ENCODE measurements around the gene BOK. TPM values are rescaled to one million over a fixed set of nuclear protein-coding genes. Genes with fewer than 3 reads are reported as not detected.

Gene BOK
- total RNA-seq, 2 donors from 2014 or later = 0.10 TPM; not detected in 1

DNA sequence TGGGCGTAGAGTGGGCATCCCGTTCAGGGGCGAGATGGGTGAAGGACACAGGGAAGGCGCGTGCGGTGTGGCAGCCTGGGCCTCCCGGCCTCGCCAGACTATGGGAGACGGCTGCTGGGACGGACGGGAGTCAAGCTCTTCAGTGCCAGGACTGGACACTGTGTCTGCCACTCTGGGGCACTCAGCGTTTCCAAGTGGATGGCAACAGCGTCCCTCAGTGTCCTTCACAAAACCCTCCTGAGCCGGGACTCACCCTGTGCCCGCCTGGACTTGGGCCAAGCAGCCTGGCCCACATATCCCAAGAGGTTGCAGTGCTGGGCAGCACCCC is 16.3 kb upstream of the BOK start:
- ATAC-seq (replicated peaks in 1 of 2) (no peak), DNase-seq (no peak)
- H3K27me3 Mint-ChIP-seq (ENCODE audit: low read depth) = peaks cover 16% of the 10 kb centered on the region
- no peaks in the 10 kb centered on the region for H3K9me3 Mint-ChIP-seq
- no peaks in the 10 kb centered on the region for H3K36me3 Mint-ChIP-seq (ENCODE audit: insufficient read depth in 2 of 2)
- peaks cover 6% of the 10 kb centered on the region for H3K4me1 Mint-ChIP-seq (ENCODE audit: low read depth)
- H3K4me3 Mint-ChIP-seq = no peak overlapping the region
- H3K27ac Mint-ChIP-seq = no peak overlapping the region

DNA sequence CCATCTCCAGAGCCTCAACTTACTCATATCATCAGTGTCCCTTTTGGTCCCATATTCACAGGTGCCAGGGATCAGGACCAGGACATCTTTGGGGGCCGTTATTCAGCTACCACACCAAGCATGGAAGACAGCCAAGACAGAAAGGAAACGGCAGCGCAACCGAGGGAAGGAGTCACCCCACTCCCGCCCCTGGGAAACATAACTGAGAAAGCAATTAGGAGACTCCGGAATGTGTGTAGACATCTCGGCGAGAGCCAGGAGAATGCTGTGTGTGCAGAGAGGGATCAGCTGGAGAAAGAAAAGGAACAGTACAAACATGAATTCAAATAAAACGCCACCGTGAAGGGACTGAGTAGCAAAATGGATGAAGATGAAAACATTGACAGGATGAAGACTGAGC is 13.4 kb upstream of the BOK start:
- H3K4me3 Mint-ChIP-seq = no peak overlapping the region
- no peaks in the 10 kb centered on the region for H3K9me3 Mint-ChIP-seq
- ATAC-seq (replicated peaks in 1 of 2) = no peak

DNA sequence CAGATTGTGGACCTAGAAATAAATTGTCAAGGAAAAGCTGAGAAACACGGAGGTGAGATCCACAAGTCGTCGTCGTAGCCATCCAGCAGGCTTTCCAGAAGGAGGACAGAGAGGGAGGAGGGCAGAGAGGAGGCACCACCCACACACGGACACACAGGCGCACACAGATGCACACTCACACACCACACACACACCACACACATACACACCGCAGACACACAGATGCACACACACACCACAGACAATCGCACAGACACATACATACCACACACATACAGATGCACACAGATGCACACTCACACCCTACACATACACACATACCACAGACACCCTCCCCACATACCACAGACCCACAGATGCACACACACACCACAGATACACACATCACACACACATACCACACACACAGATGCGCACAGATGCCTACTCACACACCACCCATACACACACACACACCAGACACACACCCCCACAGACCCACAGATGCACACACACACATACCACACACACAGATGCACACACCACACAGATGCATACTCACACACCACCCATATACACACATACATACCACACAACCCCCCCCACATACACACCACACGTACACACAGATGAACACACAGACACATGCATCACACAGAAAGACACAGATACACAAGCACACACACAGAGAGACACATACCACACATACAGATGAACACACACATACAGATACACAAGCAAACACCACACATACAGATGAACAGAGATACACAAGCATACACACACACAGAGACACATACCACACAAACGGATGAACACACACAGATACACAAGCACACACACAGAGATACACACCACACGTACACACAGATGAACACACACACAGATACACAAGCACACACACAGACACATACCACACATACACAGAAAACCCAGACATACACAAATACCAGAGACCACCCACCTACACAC is 12.7 kb upstream of the BOK start:
- Mint-ChIP-seq H3K4me1 (ENCODE audit: low read depth) (peaks cover under 1% of the 10 kb centered on the region), H3K4me3 (no peak overlapping the region)

More for the DNA sequence above, 13.4 kb upstream of the BOK start:
- Mint-ChIP-seq H3K36me3 (ENCODE audit: insufficient read depth in 2 of 2) (no peaks in the 10 kb centered on the region), H3K27ac (no peak overlapping the region), H3K27me3 (ENCODE audit: low read depth) (peaks cover 7% of the 10 kb centered on the region), H3K4me1 (ENCODE audit: low read depth) (peaks cover 6% of the 10 kb centered on the region)
- no peak for DNase-seq

DNA sequence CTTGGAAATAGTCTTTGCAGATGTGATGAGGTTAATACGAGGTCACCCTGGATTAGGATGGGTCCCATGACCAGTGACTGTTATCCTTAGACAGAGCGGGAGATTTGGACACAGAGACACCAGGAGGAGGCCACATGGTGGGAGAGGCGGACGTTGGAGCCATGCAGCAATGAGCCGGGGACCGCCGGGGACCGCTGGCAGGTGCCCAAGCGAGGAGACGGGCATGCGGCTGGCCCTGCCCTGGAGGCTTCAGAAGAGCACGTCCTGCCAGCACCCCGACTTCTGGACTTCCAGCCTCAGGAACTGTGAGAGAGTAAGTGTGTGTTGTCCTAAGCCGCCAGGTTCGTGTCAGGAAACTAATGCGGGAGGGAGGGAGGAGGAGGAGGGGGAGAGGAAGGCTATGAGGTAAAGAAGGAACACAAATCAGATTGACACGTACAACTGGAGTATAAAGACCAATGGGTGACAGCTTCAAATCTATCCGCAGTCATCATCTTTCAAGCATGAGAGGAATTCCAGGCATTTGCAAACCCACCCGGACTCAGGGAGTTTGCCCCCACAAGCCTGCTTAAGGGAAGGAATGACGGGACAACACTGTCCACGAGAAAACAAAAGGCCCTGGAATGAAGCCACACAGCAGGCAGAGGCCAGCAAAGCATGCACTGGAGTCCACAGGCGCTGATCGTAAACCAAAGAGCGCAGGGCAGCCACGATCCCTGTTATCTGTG is 11.6 kb upstream of the BOK start:
- H3K27ac Mint-ChIP-seq = no peak overlapping the region
- peaks cover 17% of the 10 kb centered on the region for H3K27me3 Mint-ChIP-seq (ENCODE audit: low read depth)
- H3K9me3 Mint-ChIP-seq = no peaks in the 10 kb centered on the region
- H3K36me3 Mint-ChIP-seq (ENCODE audit: insufficient read depth in 2 of 2) = no peaks in the 10 kb centered on the region
- no peak overlapping the region for H3K4me3 Mint-ChIP-seq
- no peaks in the 10 kb centered on the region for H3K4me1 Mint-ChIP-seq (ENCODE audit: low read depth)
- DNase-seq (no peak), ATAC-seq (replicated peaks in 1 of 2) (no peak)

More for the DNA sequence above, 12.7 kb upstream of the BOK start:
- Mint-ChIP-seq H3K36me3 (ENCODE audit: insufficient read depth in 2 of 2) (no peaks in the 10 kb centered on the region), H3K9me3 (no peaks in the 10 kb centered on the region), H3K27ac (no peak overlapping the region), H3K27me3 (ENCODE audit: low read depth) (peaks cover 7% of the 10 kb centered on the region)
- ATAC-seq (replicated peaks in 1 of 2) = no peak
- DNase-seq = no peak

DNA sequence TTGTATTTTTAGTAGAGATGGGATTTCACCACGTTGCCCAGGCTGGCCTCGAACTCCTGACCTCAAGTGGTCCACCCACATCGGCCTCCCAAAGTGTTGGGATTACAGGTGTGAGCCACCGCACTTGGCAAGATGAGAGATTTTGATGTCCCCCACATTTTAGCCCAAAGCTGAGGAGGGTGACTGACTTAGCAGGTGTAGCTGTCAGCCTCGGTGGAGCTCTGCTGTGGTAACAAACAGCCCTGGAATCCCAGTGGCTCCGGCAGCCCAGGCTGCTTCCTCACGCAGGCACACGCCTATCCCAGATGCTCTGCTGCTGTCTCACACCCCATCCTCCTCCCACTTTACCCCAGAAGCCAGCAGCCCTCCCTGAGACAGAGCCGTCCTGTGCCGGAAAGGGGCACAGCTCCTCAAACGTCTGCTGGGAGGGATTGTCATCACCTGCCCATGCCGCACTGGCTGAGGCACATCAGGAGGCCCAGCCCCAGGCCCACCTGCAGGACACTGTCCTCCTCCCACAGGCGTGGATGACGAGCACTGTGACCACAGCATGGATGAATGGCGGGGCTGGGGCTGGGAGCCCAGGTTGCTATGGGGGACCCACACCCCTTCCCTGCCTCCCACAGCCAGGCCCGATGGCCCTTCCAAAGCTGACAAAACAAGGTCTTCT is 10.6 kb upstream of the BOK start:
- no peaks in the 10 kb centered on the region for H3K9me3 Mint-ChIP-seq
- peaks cover 19% of the 10 kb centered on the region for H3K27me3 Mint-ChIP-seq (ENCODE audit: low read depth)
- ATAC-seq (replicated peaks in 1 of 2) (no peak), DNase-seq (no peak)
- H3K36me3 Mint-ChIP-seq (ENCODE audit: insufficient read depth in 2 of 2) = no peaks in the 10 kb centered on the region
- H3K27ac Mint-ChIP-seq = no peak overlapping the region
- no peak overlapping the region for H3K4me3 Mint-ChIP-seq
- H3K4me1 Mint-ChIP-seq (ENCODE audit: low read depth) = no peaks in the 10 kb centered on the region

DNA sequence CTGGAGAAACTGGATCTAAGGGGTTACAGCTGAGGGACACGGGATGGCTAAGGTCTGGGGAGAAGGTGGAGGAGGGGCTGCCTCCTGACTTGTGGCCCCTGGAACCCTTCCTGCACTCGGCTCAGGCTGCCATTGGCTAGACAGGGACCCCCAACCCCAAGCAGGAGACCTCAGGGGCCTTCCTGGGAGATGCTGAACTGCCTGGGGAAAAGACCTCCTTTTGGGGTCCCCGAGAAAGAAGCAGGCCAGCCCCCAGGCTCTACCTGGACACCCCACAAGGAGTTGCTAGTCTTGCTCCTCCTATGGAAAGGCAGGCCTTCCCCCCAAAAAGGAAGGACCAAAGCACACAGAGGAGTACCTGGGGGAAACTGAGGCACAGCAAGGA is 10.1 kb upstream of the BOK start:
- no peaks in the 10 kb centered on the region for H3K9me3 Mint-ChIP-seq
- H3K4me1 Mint-ChIP-seq (ENCODE audit: low read depth) = no peaks in the 10 kb centered on the region
- no peak overlapping the region for H3K27ac Mint-ChIP-seq
- peaks cover 19% of the 10 kb centered on the region for H3K27me3 Mint-ChIP-seq (ENCODE audit: low read depth)
- H3K4me3 Mint-ChIP-seq = no peak overlapping the region
- DNase-seq (no peak), ATAC-seq (replicated peaks in 1 of 2) (no peak)
- H3K36me3 Mint-ChIP-seq (ENCODE audit: insufficient read depth in 2 of 2) = no peaks in the 10 kb centered on the region

DNA sequence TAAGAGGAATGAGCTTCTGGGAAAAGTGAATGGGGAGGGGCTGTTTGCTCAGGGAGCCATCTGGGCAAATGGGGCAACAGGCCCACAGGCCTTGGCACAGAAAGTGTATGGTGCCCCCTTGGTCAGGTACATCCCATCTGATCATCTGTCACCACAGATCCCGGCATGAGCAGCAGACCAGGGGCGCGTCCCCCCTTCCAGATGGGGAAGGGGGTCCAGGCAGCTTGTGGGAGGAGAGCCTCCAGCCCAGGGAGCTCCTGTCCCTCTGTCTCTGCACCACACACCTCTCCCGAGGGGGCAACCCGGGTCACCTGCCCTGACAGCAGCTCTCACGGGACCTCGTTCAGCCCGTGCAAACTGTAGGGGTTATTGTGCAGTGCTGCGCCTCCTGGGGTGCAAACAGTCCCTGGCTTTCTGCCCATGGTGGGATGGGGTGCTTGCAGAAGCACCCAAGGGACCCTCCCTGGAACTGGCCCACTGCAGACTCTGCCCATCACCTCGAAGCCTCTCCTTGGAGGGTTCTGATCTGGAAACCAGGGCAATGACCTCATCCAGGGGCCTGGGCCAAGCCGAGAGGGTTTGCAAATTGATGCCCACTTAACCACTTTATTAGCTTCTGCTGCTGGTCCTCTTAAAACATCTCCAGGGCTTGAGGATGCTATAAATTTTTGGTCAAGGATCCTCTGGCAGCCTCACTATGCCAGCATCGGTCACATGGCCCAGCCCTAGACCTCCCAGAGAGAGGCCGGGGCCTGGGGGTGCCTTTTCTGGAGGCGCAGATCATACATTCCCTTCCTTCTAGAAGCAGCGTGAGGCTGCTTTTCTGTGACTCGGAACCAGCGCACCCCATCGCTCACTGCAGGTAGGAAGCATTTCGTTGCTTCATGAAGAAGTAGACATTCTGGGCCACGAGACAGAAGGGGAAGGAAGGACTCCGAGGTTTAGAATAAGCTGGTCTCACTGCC is 7.6 kb upstream of the BOK start:
- H3K4me3 Mint-ChIP-seq = no peak overlapping the region
- peaks cover 5% of the 10 kb centered on the region for H3K4me1 Mint-ChIP-seq (ENCODE audit: low read depth)
- H3K9me3 Mint-ChIP-seq = no peaks in the 10 kb centered on the region
- H3K27ac Mint-ChIP-seq = no peak overlapping the region
- DNase-seq = no peak
- H3K36me3 Mint-ChIP-seq (ENCODE audit: insufficient read depth in 2 of 2) = no peaks in the 10 kb centered on the region
- peaks cover 30% of the 10 kb centered on the region for H3K27me3 Mint-ChIP-seq (ENCODE audit: low read depth)
- ATAC-seq (replicated peaks in 1 of 2) = no peak

DNA sequence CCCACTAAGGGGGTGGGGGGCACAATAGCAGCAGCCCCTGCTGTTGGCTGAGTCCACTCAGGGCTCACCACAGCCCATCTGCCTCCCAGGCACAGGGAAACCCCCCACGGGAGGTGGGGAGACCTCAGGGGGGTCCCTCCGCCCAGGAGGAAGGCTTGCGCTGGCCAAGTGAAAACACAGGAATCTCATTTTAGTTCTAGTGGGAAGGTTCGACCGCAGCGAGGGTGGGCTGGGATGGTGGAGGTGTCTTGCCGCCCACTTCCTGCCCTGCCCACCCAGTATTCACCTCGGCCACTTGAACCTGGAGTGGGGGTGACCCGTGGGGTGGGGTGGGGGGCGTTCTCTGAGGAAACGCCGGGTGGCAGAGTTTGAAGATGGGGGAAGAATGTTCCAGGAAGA is 6.9 kb upstream of the BOK start:
- Mint-ChIP-seq H3K4me1 (ENCODE audit: low read depth) (peaks cover 5% of the 10 kb centered on the region), H3K36me3 (ENCODE audit: insufficient read depth in 2 of 2) (no peaks in the 10 kb centered on the region), H3K27me3 (ENCODE audit: low read depth) (peaks cover 30% of the 10 kb centered on the region), H3K4me3 (no peak overlapping the region), H3K27ac (no peak overlapping the region), H3K9me3 (no peaks in the 10 kb centered on the region)
- DNase-seq (no peak), ATAC-seq (replicated peaks in 1 of 2) (no peak)

DNA sequence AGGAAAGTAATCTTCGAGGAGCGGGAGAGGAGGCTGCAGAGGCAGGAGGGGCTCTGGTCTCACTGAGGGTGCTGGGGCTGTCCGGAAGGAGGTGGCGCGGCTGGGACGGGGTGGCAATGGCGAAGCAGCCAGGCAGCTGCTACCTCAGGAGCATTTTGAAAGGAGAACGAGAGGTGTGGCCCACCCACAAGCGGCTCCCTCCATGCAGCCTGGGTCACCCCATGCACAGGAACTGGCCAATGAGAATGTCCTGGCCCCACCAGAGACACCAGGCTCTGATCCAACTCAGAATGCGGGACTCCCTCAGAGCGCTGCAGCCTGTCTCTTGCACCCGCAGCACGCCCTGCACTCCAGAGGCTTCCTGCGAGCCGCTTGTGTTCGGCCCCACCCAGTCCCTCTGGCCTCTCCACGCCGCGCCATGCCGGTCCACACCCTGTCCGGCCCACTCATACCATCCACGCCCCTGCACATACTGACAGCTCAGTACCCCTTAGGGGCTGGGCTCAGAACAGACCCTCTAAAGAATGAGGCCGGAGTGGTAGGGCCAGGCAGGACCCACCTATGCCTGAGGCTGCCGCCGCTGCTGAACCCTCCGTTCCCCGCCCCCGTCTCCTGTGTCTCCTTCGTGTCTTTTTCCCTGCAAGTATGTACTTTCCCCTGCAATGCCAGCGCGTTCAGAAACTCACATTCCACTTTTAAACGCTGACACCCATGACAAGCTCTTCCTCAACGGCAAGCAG is 6.4 kb upstream of the BOK start:
- H3K36me3 Mint-ChIP-seq (ENCODE audit: insufficient read depth in 2 of 2) = peaks cover under 1% of the 10 kb centered on the region in 2 donors
- peaks cover 35% of the 10 kb centered on the region for H3K27me3 Mint-ChIP-seq (ENCODE audit: low read depth)
- H3K4me3 Mint-ChIP-seq = no peak overlapping the region
- peaks cover 5% of the 10 kb centered on the region for H3K4me1 Mint-ChIP-seq (ENCODE audit: low read depth)
- no peaks in the 10 kb centered on the region for H3K9me3 Mint-ChIP-seq
- DNase-seq = no peak
- H3K27ac Mint-ChIP-seq = no peak overlapping the region
- no peak for ATAC-seq (replicated peaks in 1 of 2)

DNA sequence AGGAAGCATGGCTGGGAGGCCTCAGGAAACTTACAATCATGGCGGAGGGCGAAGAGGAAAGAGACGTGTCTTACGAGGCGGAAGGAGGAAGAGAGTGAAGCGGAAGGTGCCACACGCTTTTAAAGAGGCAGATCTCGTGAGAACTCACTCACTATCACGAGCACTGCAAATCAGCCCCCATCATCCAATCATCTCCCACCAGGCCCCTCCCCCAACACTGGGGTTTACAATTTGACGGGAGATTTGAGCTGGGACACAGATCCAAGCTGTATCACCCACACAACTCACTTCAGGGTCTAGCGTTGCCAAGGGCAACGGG is 5.1 kb upstream of the BOK start:
- ATAC-seq (replicated peaks in 1 of 2) (no peak), DNase-seq (no peak)
- Mint-ChIP-seq H3K4me3 (no peak overlapping the region), H3K27me3 (ENCODE audit: low read depth) (peaks cover 48% of the 10 kb centered on the region), H3K27ac (no peak overlapping the region), H3K36me3 (ENCODE audit: insufficient read depth in 2 of 2) (peaks cover 10 to 11% of the 10 kb centered on the region in 2 donors), H3K4me1 (ENCODE audit: low read depth) (peaks cover 5% of the 10 kb centered on the region), H3K9me3 (peaks cover 0 to 4% of the 10 kb centered on the region in 2 donors)

DNA sequence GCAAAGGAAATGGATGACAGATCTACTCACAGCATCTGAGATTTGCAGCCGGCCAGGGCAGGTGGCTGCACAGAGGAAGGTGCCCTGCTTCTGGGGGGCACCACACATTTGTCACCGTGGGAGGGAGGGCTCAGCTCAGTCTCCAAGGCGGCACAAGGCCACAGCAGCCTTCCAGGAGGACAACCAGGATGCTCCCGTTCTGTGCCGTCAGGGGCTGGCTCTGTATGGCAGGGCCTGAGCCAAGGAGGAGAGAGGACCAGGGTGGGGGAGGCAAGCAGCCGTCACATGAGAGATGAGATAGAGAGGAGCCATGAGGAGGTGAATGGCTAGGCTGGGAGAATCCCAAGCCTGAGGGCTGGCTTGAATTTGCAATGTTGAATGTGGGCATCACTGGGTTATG is 4.6 kb upstream of the BOK start:
- ATAC-seq (replicated peaks in 1 of 2) = no peak
- peaks cover 0 to 4% of the 10 kb centered on the region in 2 donors for H3K9me3 Mint-ChIP-seq
- peaks cover 5% of the 10 kb centered on the region for H3K4me1 Mint-ChIP-seq (ENCODE audit: low read depth)
- H3K36me3 Mint-ChIP-seq (ENCODE audit: insufficient read depth in 2 of 2) = peaks cover 10 to 11% of the 10 kb centered on the region in 2 donors
- no peak for DNase-seq
- H3K27me3 Mint-ChIP-seq (ENCODE audit: low read depth) = peaks cover 49% of the 10 kb centered on the region
- no peak overlapping the region for H3K27ac Mint-ChIP-seq
- no peak overlapping the region for H3K4me3 Mint-ChIP-seq

All from activated T-cell treated with anti-CD3 and anti-CD28 coated beads, Interleukin-2, amount 50 U/mL, for 72 hours (primary cell).